HG03378 (cell line): ENCODE data around the gene U2SURP.

Experiments
- ATAC-seq: cut with Tn5 transposase; IDR thresholded peaks from one replicate; pipeline ENCODE4 v1.9.1; 2021; ENCODE audit warnings: mild to moderate bottlenecking, moderate library complexity; ENCODE audit not compliant: unreplicated experiment

U2SURP gene

GRCh38 chr3:143099210-143099609 lies 97.8 kb downstream of the U2SURP start:
- no peak for ATAC-seq

GRCh38 chr3:143099690-143100089 lies 98.3 kb downstream of the U2SURP start:
- ATAC-seq: no peak

GRCh38 chr3:143100451-143100850 lies 99.1 kb downstream of the U2SURP start:
- ATAC-seq: no peak

GRCh38 chr3:143101792-143102381 lies 100.5 kb downstream of the U2SURP start:
- ATAC-seq: no peak

- ATAC-seq: peak; percentile 47
Measured at GRCh38 chr3:143103652-143104051, 102.3 kb downstream of the U2SURP start.

GRCh38 chr3:143105170-143105569 lies 103.8 kb downstream of the U2SURP start:
- no peak for ATAC-seq

- ATAC-seq: no peak
Measured at GRCh38 chr3:143109861-143110260, 108.5 kb downstream of the U2SURP start.
